ENCODE data around the gene PHACTR2. TPM values are rescaled to one million over a fixed set of nuclear protein-coding genes. Genes with fewer than 3 reads are reported as not detected.
A peak's percentile ranks its signal among the peaks of the same experiment; 100 is the strongest.
"Not testable (repeated sequence)": the region's sequence is repeated elsewhere in the genome, so short reads cannot be mapped to it uniquely, and the experiment has no call there.

PHACTR2 gene
- total and polyA plus RNA-seq, 2 of the 13 experiments (the other 11 are each of a cell fraction or from before 2014, with no cell fraction given), result 11.3 to 28.2 TPM

- TF ChIP-seq PAXIP1 (CRISPR knock-in tag; conservative IDR thresholded peaks at IDR 0.05) (0 out of 2 replicates have a peak, but pooled peaks have one; percentile 18), HDAC2 (CRISPR knock-in tag; IDR thresholded peaks at IDR 0.05) (peak; percentile 38; the same call in 1 of the 2 replicates), ZNF710 (CRISPR knock-in tag; IDR thresholded peaks at IDR 0.05; ENCODE audit: borderline replicate concordance) (peak; percentile 66; the same call in 1 of the 2 replicates), ZNF362 (CRISPR knock-in tag; IDR thresholded peaks at IDR 0.05; ENCODE audit: borderline replicate concordance) (peak; percentile 44; the same call in 1 of the 2 replicates), RERE (CRISPR knock-in tag; IDR thresholded peaks at IDR 0.05; ENCODE audit: low read depth) (0 out of 2 replicates have a peak, but pooled peaks have one; percentile 45), SOX6 (CRISPR knock-in tag; IDR thresholded peaks at IDR 0.05) (peak; percentile 63), ARID5B (CRISPR knock-in tag; IDR thresholded peaks at IDR 0.05) (peak; percentile 42; the same call in 1 of the 2 replicates), GFI1 (CRISPR knock-in tag; IDR thresholded peaks at IDR 0.05; ENCODE audit: borderline replicate concordance) (peak; percentile 56; the same call in 1 of the 2 replicates), TCF7 (IDR thresholded peaks at IDR 0.05; ENCODE audit: low read depth) (peak; percentile 47; the same call in 1 of the 2 replicates), ONECUT2 (CRISPR knock-in tag; IDR thresholded peaks at IDR 0.05) (peak; percentile 87)
- TF ChIP-seq SOX6 (IDR thresholded peaks at IDR 0.05), result not testable (repeated sequence)
Observed at GRCh38 chr6:143669483-143669882, 8.3 kb upstream of the PHACTR2 start (continued).

All from HepG2 (cell line).